MCF 10A (cell line): ENCODE measurements around the gene SLC44A5. TPM values are rescaled to one million over a fixed set of nuclear protein-coding genes. Genes with fewer than 3 reads are reported as not detected.
A peak's percentile ranks its signal among the peaks of the same experiment; 100 is the strongest.

ENCODE experiments used
- BruUV-seq: library from RNA; stranded (reverse); fragments of 400-500 nt; replicated peaks from 2 replicates; lab custom pipeline; 2021; lab: Mats Ljungman, UMichigan
- CTCF ChIA-PET: fragments of 300-600 bp; sonication (Branson Sonifier 250); formaldehyde crosslinking; extraction: SDS; loops from one replicate; lab custom pipeline; 2021; ENCODE audit warnings: antibody characterized with exemption, inconsistent platforms; lab: Yijun Ruan, JAX
- POLR2A ChIA-PET: fragments of 300-600, 350-650 bp; sonication (Branson Sonifier 250); formaldehyde crosslinking; extraction: SDS; loops from one replicate; lab custom pipeline; 2020; ENCODE audit warnings: antibody characterized with exemption, inconsistent platforms; lab: Yijun Ruan, JAX
- DNase-seq: peaks from one replicate; pipeline ENCODE4 v3.0.0-alpha.2; 2018; ENCODE audit not compliant: unreplicated experiment
- H3K27ac Mint-ChIP-seq: one replicate; pipeline ENCODE4 v1.8.0; 2022; ENCODE audit warnings: mild to moderate bottlenecking, low read depth, mixed read lengths; ENCODE audit not compliant: unreplicated experiment
- H3K27me3 Mint-ChIP-seq: one replicate; pipeline ENCODE4 v1.8.0; 2022; ENCODE audit warnings: mixed read lengths; ENCODE audit not compliant: insufficient read depth, unreplicated experiment
- H3K36me3 Mint-ChIP-seq: one replicate; pipeline ENCODE4 v1.8.0; 2022; ENCODE audit warnings: mild to moderate bottlenecking, moderate library complexity, mixed read lengths; ENCODE audit not compliant: insufficient read depth, unreplicated experiment
- H3K4me1 Mint-ChIP-seq: one replicate; pipeline ENCODE4 v1.8.0; 2022; ENCODE audit warnings: mixed read lengths; ENCODE audit not compliant: insufficient read depth, unreplicated experiment
- H3K4me3 Mint-ChIP-seq: one replicate; pipeline ENCODE4 v1.8.0; 2022; ENCODE audit warnings: mild to moderate bottlenecking, moderate library complexity, mixed read lengths; ENCODE audit not compliant: unreplicated experiment
- H3K9me3 Mint-ChIP-seq: one replicate; pipeline ENCODE4 v1.8.0; 2022; ENCODE audit warnings: mixed read lengths; ENCODE audit not compliant: unreplicated experiment
- intact Hi-C: fragments of 100-400 bp; cut with micrococcal nuclease; formaldehyde crosslinking; loops from 2 replicates; pipeline ENCODE4 v1.14.1; 2022
- total RNA-seq: library from RNA; stranded (reverse); gene quantifications from 2 replicates; pipeline ENCODE4 v1.2.3, GENCODE V29; 2022
- TF ChIP-seq, protein P1 (sequence below): fragments of 200-600 bp; IDR thresholded peaks from one replicate; pipeline ENCODE4 v1.8.0; 2022; ENCODE audit warnings: antibody characterized with exemption, mild to moderate bottlenecking; ENCODE audit not compliant: unreplicated experiment

Gene SLC44A5
- total RNA-seq, 1 experiment from 2014 or later, result 14.3 TPM

DNA sequence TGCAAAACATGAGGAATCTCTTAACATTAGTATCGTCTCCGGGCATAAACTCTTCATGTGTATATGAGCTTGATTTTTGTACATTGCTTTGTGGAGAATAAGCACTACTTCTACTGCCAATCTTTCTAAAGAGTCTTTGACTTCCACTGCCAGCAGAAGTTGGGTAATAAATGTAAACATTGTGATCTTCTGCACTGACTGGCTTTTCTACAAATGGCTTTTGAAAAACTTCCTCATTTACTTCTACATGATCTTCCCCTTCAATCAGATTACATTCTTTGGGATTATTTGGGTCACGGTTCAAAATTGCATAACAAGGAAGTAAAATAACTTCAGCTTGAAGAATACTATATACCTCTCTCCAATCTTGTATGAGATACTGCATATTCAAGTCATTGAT lies 30.4 kb upstream of the SLC44A5 start:
- DNase-seq, result no peak
- Mint-ChIP-seq H3K9me3 (peaks cover 7% of the 10 kb centered on the region), H3K27ac (no peak overlapping the region), H3K4me1 (no peaks in the 10 kb centered on the region), H3K36me3 (no peaks in the 10 kb centered on the region), H3K4me3 (no peak overlapping the region), H3K27me3 (peaks cover 11% of the 10 kb centered on the region)
- CTCF ChIA-PET, result interaction anchor here (0.9 to 1.0 kb wide), 2 partner anchors 11 to 376 kb away, joined by 3 to 4 read pairs; no protein-coding TSS in a partner anchor
- TF ChIP-seq, protein P1, sequence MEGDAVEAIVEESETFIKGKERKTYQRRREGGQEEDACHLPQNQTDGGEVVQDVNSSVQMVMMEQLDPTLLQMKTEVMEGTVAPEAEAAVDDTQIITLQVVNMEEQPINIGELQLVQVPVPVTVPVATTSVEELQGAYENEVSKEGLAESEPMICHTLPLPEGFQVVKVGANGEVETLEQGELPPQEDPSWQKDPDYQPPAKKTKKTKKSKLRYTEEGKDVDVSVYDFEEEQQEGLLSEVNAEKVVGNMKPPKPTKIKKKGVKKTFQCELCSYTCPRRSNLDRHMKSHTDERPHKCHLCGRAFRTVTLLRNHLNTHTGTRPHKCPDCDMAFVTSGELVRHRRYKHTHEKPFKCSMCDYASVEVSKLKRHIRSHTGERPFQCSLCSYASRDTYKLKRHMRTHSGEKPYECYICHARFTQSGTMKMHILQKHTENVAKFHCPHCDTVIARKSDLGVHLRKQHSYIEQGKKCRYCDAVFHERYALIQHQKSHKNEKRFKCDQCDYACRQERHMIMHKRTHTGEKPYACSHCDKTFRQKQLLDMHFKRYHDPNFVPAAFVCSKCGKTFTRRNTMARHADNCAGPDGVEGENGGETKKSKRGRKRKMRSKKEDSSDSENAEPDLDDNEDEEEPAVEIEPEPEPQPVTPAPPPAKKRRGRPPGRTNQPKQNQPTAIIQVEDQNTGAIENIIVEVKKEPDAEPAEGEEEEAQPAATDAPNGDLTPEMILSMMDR, result no peak
- BruUV-seq, result no TSS peak
- POLR2A ChIA-PET, result interaction anchor here (0.6 kb wide), 1 partner anchor 322 kb away, joined by 4 read pairs; no protein-coding TSS in a partner anchor
- intact Hi-C loops, result no loop called here

DNA sequence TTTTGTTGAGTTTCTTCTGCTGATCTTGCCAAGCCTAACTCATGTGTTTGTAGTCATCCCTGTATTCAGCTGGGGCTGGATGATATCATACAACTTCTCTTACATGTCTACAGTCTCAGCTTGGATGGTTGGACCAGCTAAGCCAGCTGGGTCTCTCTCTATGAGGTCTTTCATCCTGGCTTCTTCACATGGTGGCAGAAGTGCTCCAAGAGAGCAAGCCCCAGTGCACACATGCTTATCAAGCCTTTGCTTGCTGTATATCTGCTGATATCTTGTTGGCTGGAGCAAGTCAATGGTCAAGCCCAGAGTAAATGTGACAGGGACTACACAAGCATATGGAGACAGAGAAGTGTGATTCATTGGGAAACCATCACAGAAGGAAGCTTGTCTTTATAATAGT lies 29.2 kb upstream of the SLC44A5 start:
- ChIA-PET CTCF (interaction anchor here (0.8 to 1.0 kb wide), 2 partner anchors 9 to 10 kb away, joined by 3 to 4 read pairs; no protein-coding TSS in a partner anchor), POLR2A (no interaction called here)
- no TSS peak for BruUV-seq
- intact Hi-C loops, result no loop called here
- no peak overlapping the region for H3K27ac Mint-ChIP-seq
- peaks cover 11% of the 10 kb centered on the region for H3K27me3 Mint-ChIP-seq
- H3K36me3 Mint-ChIP-seq, result no peaks in the 10 kb centered on the region
- no peak for DNase-seq
- H3K9me3 Mint-ChIP-seq, result peaks cover 7% of the 10 kb centered on the region
- H3K4me3 Mint-ChIP-seq, result no peak overlapping the region
- H3K4me1 Mint-ChIP-seq, result no peaks in the 10 kb centered on the region
- TF ChIP-seq, protein P1, result no peak

DNA sequence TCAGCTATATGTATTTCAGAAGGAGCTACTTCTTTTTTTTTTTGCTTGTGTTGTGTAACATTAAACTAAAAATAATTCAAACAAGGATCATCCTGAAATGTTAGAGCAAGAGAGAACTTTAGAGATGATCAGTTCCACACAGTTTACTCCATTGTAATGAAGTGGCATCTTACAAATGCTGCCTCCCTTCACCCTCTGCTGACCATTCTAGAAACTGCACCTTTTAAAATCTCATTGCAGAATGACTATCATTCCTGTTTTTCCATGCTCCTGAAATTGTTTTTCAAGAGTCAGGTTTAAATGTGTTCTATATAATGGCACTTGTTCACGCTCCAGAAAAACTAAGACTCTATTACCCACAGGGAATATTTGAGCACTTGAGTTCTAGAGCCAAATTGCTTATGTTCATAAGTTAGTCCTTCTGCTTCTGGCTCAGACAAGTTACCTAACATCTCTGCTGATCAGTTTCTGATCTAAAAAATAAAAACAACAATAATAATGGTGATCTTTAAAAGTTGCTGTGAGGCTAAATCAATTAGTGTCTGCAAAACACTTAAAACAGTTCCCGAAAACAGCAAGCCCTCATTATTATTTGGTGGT lies 21.5 kb upstream of the SLC44A5 start:
- peaks cover 20% of the 10 kb centered on the region for H3K27me3 Mint-ChIP-seq
- CTCF ChIA-PET, result interaction anchor here (0.6 to 3.1 kb wide), 50 partner anchors 8 to 1503 kb away, joined by 3 to 51 read pairs (median 4); partner anchors contain the start of genes RABGGTB and SLC44A5
- no TSS peak for BruUV-seq
- no peak overlapping the region for H3K4me3 Mint-ChIP-seq
- no peaks in the 10 kb centered on the region for H3K4me1 Mint-ChIP-seq
- POLR2A ChIA-PET, result no interaction called here
- no peaks in the 10 kb centered on the region for H3K9me3 Mint-ChIP-seq
- TF ChIP-seq, protein P1, result peak; percentile 78
- H3K27ac Mint-ChIP-seq, result no peak overlapping the region
- H3K36me3 Mint-ChIP-seq, result no peaks in the 10 kb centered on the region
- intact Hi-C loops, result loop anchor here (1.0 to 10.0 kb wide), 5 partner anchors 82 to 858 kb away; partner anchors contain the start of gene RABGGTB
- peak; percentile 58 for DNase-seq

DNA sequence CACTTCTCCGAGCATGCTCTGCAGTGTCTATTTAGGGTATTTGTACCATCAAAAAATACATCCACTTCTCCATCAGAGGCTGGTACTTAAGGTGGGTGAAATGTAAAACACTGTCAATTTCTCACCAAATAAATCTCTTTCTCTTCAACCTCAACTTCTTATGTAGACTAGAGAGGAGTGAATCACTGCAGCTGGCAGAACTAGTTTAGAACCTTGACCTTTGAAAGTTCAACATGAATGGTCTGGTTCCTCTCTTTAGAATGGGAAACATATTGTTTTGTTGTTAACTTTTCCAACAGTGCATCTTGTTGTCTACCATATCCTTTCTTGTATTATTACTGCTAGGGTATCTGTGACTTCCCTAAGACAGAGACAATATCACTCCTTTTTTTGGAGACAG lies 20.1 kb upstream of the SLC44A5 start:
- peaks cover 12% of the 10 kb centered on the region for H3K27me3 Mint-ChIP-seq
- CTCF ChIA-PET, result interaction anchor here (0.6 to 3.1 kb wide), 10 partner anchors 10 to 428 kb away, joined by 3 to 51 read pairs (median 4); no protein-coding TSS in a partner anchor

More for the DNA sequence above, 20.1 kb upstream of the SLC44A5 start:
- BruUV-seq, result no TSS peak
- Mint-ChIP-seq H3K4me1 (no peaks in the 10 kb centered on the region), H3K9me3 (no peaks in the 10 kb centered on the region), H3K27ac (no peak overlapping the region), H3K4me3 (no peak overlapping the region), H3K36me3 (no peaks in the 10 kb centered on the region)
- DNase-seq, result no peak
- POLR2A ChIA-PET, result interaction anchor here (1.5 kb wide), 1 partner anchor 364 kb away, joined by 3 read pairs; no protein-coding TSS in a partner anchor
- intact Hi-C loops, result loop anchor here (5.0 to 10.0 kb wide), 3 partner anchors 84 to 856 kb away; partner anchors contain the start of gene RABGGTB
- TF ChIP-seq, protein P1, result no peak
